Esophagus squamous epithelium (tissue), 5 donors: ENCODE data around the gene ASXL1. TPM values are rescaled to one million over a fixed set of nuclear protein-coding genes. Genes with fewer than 3 reads are reported as not detected.
"Not testable (repeated sequence)": the region's sequence is repeated elsewhere in the genome, so short reads cannot be mapped to it uniquely, and the experiment has no call there.

Source experiments
- DNase-seq: peaks from one replicate; lab custom pipeline; 2025; lab: John Stamatoyannopoulos, UW
- H3K27ac ChIP-seq, 4 donors: fragments of 200-600 bp; sonication (generic); one replicate each; pipeline ENCODE4 v1.5.1; 2016 to 2019; ENCODE audit warnings: mild to moderate bottlenecking in 1 of 4
- H3K27me3 ChIP-seq, 4 donors: fragments of 200-600 bp; sonication (generic); 1 replicate in 3 of 4; 2 replicates in 1 of 4; pipeline versions ENCODE4 v1.5.1 to v1.6.0; 2017 to 2021; ENCODE audit warnings: antibody characterized with exemption in 1 of 4
- H3K36me3 ChIP-seq, 3 donors: fragments of 200-600 bp; sonication (generic); one replicate each; pipeline ENCODE4 v1.5.1; 2016 to 2019
- H3K4me1 ChIP-seq, 3 donors: fragments of 200-600 bp; sonication (generic); one replicate each; pipeline ENCODE4 v1.5.1; 2017 to 2019
- H3K4me3 ChIP-seq, 4 donors: fragments of 200-600 bp; sonication (generic); 1 replicate in 3 of 4; 2 replicates in 1 of 4; pipeline ENCODE4 v1.5.1; 2016 to 2019; ENCODE audit warnings: mild to moderate bottlenecking in 2 of 4, moderate library complexity in 1 of 4
- H3K9me3 ChIP-seq, 3 donors: fragments of 200-600 bp; sonication (generic); one replicate each; pipeline ENCODE4 v1.5.1; 2016 to 2019
- CTCF ChIP-seq, 6 experiments: fragments of 450-650 bp in 4 of 6; fragments of 200-600 bp in 2 of 6; sonication (generic) in 2 of 6; IDR thresholded peaks; one replicate each; pipeline ENCODE4 v1.5.1; 2016 to 2019; ENCODE audit warnings: antibody characterized with exemption in 6 of 6, mild to moderate bottlenecking in 4 of 6, moderate library complexity in 4 of 6
- POLR2A ChIP-seq, 4 donors: fragments of 450-650 bp; IDR thresholded peaks; one replicate each; pipeline ENCODE4 v1.6.1; 2017; ENCODE audit warnings: antibody characterized with exemption in 4 of 4, mild to moderate bottlenecking in 4 of 4, moderate library complexity in 3 of 4
- WGBS, 2 donors: methylation state at CpG; one replicate each; pipeline ENCODE4 v1.1.5; 2018; 5-methylcytosine and 5-hydroxymethylcytosine counted together
- intact Hi-C: fragments of 100-400 bp; cut with DNase I; formaldehyde crosslinking; loops from one replicate; pipeline ENCODE4 v1.15.0; 2022
- total RNA-seq, 4 donors: library from RNA; depleted of rRNA; stranded (reverse); fragments of >200 nt; gene quantifications; one replicate each; pipeline ENCODE4 v1.1.0, GENCODE V29; 2016
- donor health status: DM: yes; HTN: yes; CAD: no.

ASXL1 gene
- total RNA-seq, 4 donors from 2014 or later = 14.3 to 49.2 (median 22.1) TPM

GRCh38 chr20:32465092-32465900 lies 107.2 kb downstream of the ASXL1 start:
- intact Hi-C loops = no loop called here
- Histone ChIP-seq H3K9me3 (no peaks in the 10 kb centered on the region), H3K4me3 (no peak overlapping the region), H3K4me1 (peaks cover 2 to 72% (median 9%) of the 10 kb centered on the region in 3 donors), H3K27me3 (no peaks in the 10 kb centered on the region), H3K27ac (peak overlapping the region; percentile 22 to 81 (median 60)), H3K36me3 (no peaks in the 10 kb centered on the region)
- DNase-seq = no peak
- TF ChIP-seq CTCF (IDR thresholded peaks at IDR 0.05) = no peak
- no peak for TF ChIP-seq POLR2A (IDR thresholded peaks at IDR 0.05)
- WGBS, 2 donors = 83 to 93% methylated on average over 3 to 8 of the region's 24 CpGs

- H3K4me3 ChIP-seq, H3K36me3 ChIP-seq, H3K9me3 ChIP-seq, DNase-seq, H3K27me3 ChIP-seq, intact Hi-C loops: not testable (repeated sequence)
- peak overlapping the region; percentile 22 to 81 (median 60) for H3K27ac ChIP-seq
- 78 to 87% methylated on average over 6 of the region's 15 CpGs for WGBS, 2 donors
- peaks cover 3 to 79% (median 16%) of the 10 kb centered on the region in 3 donors for H3K4me1 ChIP-seq
Measured at GRCh38 chr20:32465901-32466675, 108.0 kb downstream of the ASXL1 start.

- TF ChIP-seq POLR2A (IDR thresholded peaks at IDR 0.05) = no peak
- no peak for DNase-seq
- Histone ChIP-seq H3K4me1 (peaks cover 3 to 85% (median 17%) of the 10 kb centered on the region in 3 donors), H3K27ac (peak overlapping the region; percentile 22 to 81 (median 60)), H3K4me3 (no peak overlapping the region), H3K9me3 (no peaks in the 10 kb centered on the region), H3K27me3 (no peaks in the 10 kb centered on the region), H3K36me3 (no peaks in the 10 kb centered on the region)
- 69 to 87% methylated on average over 5 to 15 of the region's 16 CpGs for WGBS, 2 donors
- intact Hi-C loops = no loop called here
Measured at GRCh38 chr20:32466739-32467505, 108.8 kb downstream of the ASXL1 start.

- H3K9me3 ChIP-seq = no peaks in the 10 kb centered on the region
- H3K27ac ChIP-seq = peak overlapping the region in 2 of 4 donors; percentile 57 to 81
- no peak for DNase-seq
- no peaks in the 10 kb centered on the region for H3K36me3 ChIP-seq
- H3K27me3 ChIP-seq = no peaks in the 10 kb centered on the region
- H3K4me3 ChIP-seq = no peak overlapping the region
- intact Hi-C loops = no loop called here
- peaks cover 3 to 93% (median 21%) of the 10 kb centered on the region in 3 donors for H3K4me1 ChIP-seq
- 87 to 88% methylated on average over 3 to 4 of the region's 12 CpGs for WGBS, 2 donors
- TF ChIP-seq POLR2A (IDR thresholded peaks at IDR 0.05) (no peak), CTCF (IDR thresholded peaks at IDR 0.05) (no peak)
Measured at GRCh38 chr20:32467506-32468312, 109.6 kb downstream of the ASXL1 start.

- Histone ChIP-seq H3K27ac (peak overlapping the region in 2 of 4 donors; percentile 57 to 81), H3K4me1 (peaks cover 3 to 94% (median 26%) of the 10 kb centered on the region in 3 donors), H3K36me3 (no peaks in the 10 kb centered on the region), H3K4me3 (no peak overlapping the region), H3K27me3 (no peaks in the 10 kb centered on the region), H3K9me3 (no peaks in the 10 kb centered on the region)
- TF ChIP-seq CTCF (IDR thresholded peaks at IDR 0.05) = no peak
- TF ChIP-seq POLR2A (IDR thresholded peaks at IDR 0.05) = no peak
- intact Hi-C loops = no loop called here
- WGBS, 2 donors = 100% methylated on average over 1 of the region's 6 CpGs; no CpG with 5 or more reads in 1 of the 2 donors
- no peak for DNase-seq
Measured at GRCh38 chr20:32468313-32468640, 110.1 kb downstream of the ASXL1 start.
